Loucy (cell line): ENCODE results near the gene ZMYND8.

ENCODE experiments used
- H2AFZ ChIP-seq: fragments of 200-600 bp; sonication (generic); 2 replicates; pipeline ENCODE4 v1.6.0; 2016; ENCODE audit warnings: antibody characterized with exemption, mild to moderate bottlenecking, low read length, moderate library complexity
- H3F3A ChIP-seq: fragments of 200-600 bp; 2 replicates; pipeline ENCODE4 v1.6.0; 2016; ENCODE audit warnings: antibody characterized with exemption, low read depth, mild to moderate bottlenecking
- H3K27me3 ChIP-seq: fragments of 200-600 bp; sonication (generic); 2 replicates; pipeline ENCODE4 v1.6.1; 2014; ENCODE audit warnings: low read length, mild to moderate bottlenecking; ENCODE audit not compliant: insufficient read depth, poor library complexity, severe bottlenecking
- H3K36me3 ChIP-seq: fragments of 200-600 bp; sonication (generic); 2 replicates; pipeline ENCODE4 v1.6.1; 2016; ENCODE audit warnings: low read length; ENCODE audit not compliant: insufficient read depth
- H3K4me1 ChIP-seq: fragments of 200-600 bp; sonication (generic); 2 replicates; pipeline ENCODE4 v1.5.1; 2014; ENCODE audit warnings: low read length, mild to moderate bottlenecking; ENCODE audit not compliant: insufficient read depth, poor library complexity, severe bottlenecking
- H3K4me2 ChIP-seq: fragments of 200-600 bp; sonication (generic); 2 replicates; pipeline ENCODE4 v1.6.0; 2014; ENCODE audit warnings: antibody characterized with exemption, low read length, low read depth, mild to moderate bottlenecking; ENCODE audit not compliant: poor library complexity, severe bottlenecking
- H3K4me3 ChIP-seq: fragments of 200-600 bp; sonication (generic); 2 replicates; pipeline ENCODE4 v1.5.1; 2014; ENCODE audit warnings: low read length, mild to moderate bottlenecking, mixed read lengths; ENCODE audit not compliant: poor library complexity, severe bottlenecking
- H3K79me2 ChIP-seq: fragments of 200-600 bp; sonication (generic); 2 replicates; pipeline ENCODE4 v1.6.1; 2014; ENCODE audit warnings: low read length; ENCODE audit not compliant: insufficient read depth
- H3K9ac ChIP-seq: fragments of 200-600 bp; sonication (generic); 2 replicates; pipeline ENCODE4 v1.6.0; 2014; ENCODE audit warnings: mild to moderate bottlenecking, low read depth, low read length, moderate library complexity; ENCODE audit not compliant: poor library complexity, severe bottlenecking
- H3K9me2 ChIP-seq: fragments of 200-600 bp; sonication (generic); replicated peaks from 2 replicates; pipeline ENCODE4 v1.6.1; 2016; ENCODE audit warnings: low read depth, low read length, mixed read lengths
- H3K9me3 ChIP-seq: fragments of 200-600 bp; sonication (generic); 2 replicates; pipeline ENCODE4 v1.6.1; 2014; ENCODE audit warnings: mild to moderate bottlenecking, antibody characterized with exemption, low read length, low read depth; ENCODE audit not compliant: insufficient read depth
- H4K20me1 ChIP-seq: fragments of 200-600 bp; sonication (generic); 2 replicates; pipeline ENCODE4 v1.6.0; 2014; ENCODE audit warnings: antibody characterized with exemption, low read length, mild to moderate bottlenecking; ENCODE audit not compliant: insufficient read depth, poor library complexity, severe bottlenecking
- CTCF ChIP-seq: fragments of 200-600 bp; sonication (generic); conservative IDR thresholded peaks from 2 replicates; pipeline ENCODE4 v1.5.1; 2014; ENCODE audit warnings: mild to moderate bottlenecking, antibody characterized with exemption, low read length
- EZH2phosphoT487 ChIP-seq: fragments of 200-600 bp; IDR thresholded peaks from 2 replicates; pipeline ENCODE4 v1.6.1; 2018; ENCODE audit warnings: antibody characterized with exemption, mild to moderate bottlenecking, moderate library complexity, borderline replicate concordance

ZMYND8 gene

DNA sequence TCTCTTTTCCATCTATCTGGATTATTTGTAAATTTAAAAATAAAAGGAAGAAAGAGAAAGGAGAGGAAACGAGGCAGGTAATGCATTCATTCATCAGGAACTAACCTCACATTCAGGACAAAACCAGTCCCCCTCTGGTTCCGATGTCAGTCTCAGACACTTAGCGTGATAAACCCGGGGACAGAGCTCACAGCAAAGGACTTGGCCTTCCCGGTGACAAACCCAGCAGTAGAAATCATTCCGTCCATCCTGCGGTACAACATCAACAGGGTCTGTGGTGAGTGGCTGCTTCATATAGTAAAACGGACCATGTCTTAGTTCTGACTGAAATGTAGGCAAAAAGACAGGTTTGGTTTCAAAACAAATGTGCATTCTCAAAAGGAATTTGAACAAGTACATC lies 57.9 kb downstream of the ZMYND8 start:
- no peak overlapping the region for H2AFZ ChIP-seq
- H3K79me2 ChIP-seq: peaks cover 54% of the 10 kb centered on the region
- H4K20me1 ChIP-seq: peaks cover 30% of the 10 kb centered on the region
- no peaks in the 10 kb centered on the region for H3K4me1 ChIP-seq
- no peak overlapping the region for H3K4me2 ChIP-seq
- H3K27me3 ChIP-seq: no peaks in the 10 kb centered on the region
- no peaks in the 10 kb centered on the region for H3K9me2 ChIP-seq
- no peak overlapping the region for H3K4me3 ChIP-seq
- TF ChIP-seq EZH2phosphoT487: no peak
- TF ChIP-seq CTCF: no peak
- H3K9me3 ChIP-seq: no peaks in the 10 kb centered on the region
- no peak overlapping the region for H3K9ac ChIP-seq
- H3K36me3 ChIP-seq: peaks cover 98% of the 10 kb centered on the region; the same call in 1 of the 2 replicates
- H3F3A ChIP-seq: no peaks in the 10 kb centered on the region

DNA sequence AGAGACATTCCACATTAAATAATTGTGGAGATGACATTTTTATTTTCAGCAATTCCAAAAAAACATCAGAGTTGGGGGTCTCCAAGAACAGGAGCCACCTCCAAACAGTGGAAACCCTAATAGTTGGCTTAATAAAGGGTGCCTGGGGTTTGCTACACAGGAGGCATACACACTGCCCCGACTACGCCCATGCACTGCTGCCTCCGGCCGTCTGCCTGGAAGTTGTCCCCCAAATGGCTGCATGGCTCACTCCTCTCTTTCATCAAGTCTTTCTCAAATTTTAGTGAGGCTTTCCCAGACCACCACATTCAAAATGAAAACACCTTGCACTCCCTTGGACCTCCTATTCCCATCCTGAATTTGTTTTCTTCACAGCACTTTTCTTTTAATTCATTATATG lies 58.8 kb downstream of the ZMYND8 start:
- Histone ChIP-seq H3K9ac (no peak overlapping the region), H2AFZ (no peak overlapping the region), H3K79me2 (peaks cover 45% of the 10 kb centered on the region), H3K4me1 (no peaks in the 10 kb centered on the region), H3F3A (no peaks in the 10 kb centered on the region), H3K4me2 (no peak overlapping the region), H3K4me3 (no peak overlapping the region), H4K20me1 (peaks cover 26% of the 10 kb centered on the region), H3K9me3 (no peaks in the 10 kb centered on the region), H3K36me3 (peaks cover 95% of the 10 kb centered on the region; the same call in 1 of the 2 replicates), H3K9me2 (no peaks in the 10 kb centered on the region), H3K27me3 (no peaks in the 10 kb centered on the region)
- TF ChIP-seq EZH2phosphoT487 (no peak), CTCF (no peak)

DNA sequence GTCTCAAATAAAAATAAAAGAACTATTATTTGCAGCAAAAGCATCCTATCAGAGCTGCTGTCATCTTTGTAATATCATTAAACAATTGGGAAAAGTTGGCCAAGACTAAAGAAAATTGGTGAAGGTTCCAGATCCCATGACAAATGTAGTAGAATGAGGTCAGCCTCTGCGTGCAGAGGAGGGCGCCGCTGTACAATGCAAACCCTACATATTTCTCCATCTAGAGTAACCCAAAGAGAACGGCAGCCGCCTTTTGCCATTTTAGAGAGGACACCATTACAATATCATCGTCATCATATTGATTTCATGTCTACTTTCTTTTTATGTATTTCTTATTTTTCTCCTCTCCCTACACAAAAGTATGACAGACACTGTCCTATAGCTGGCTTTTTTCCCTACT lies 59.5 kb downstream of the ZMYND8 start:
- Histone ChIP-seq H3K79me2 (peaks cover 37% of the 10 kb centered on the region), H3K9ac (no peak overlapping the region), H3K4me3 (no peak overlapping the region), H3K36me3 (peaks cover 95% of the 10 kb centered on the region; the same call in 1 of the 2 replicates), H3F3A (no peaks in the 10 kb centered on the region), H3K27me3 (no peaks in the 10 kb centered on the region), H3K9me3 (no peaks in the 10 kb centered on the region), H2AFZ (no peak overlapping the region), H4K20me1 (peaks cover 21% of the 10 kb centered on the region), H3K4me1 (no peaks in the 10 kb centered on the region), H3K4me2 (no peak overlapping the region), H3K9me2 (no peaks in the 10 kb centered on the region)
- TF ChIP-seq CTCF (0 out of 2 replicates have a peak, but pooled peaks have one; percentile 19), EZH2phosphoT487 (no peak)
